OCI-LY1 (cell line): Measurements from ENCODE around the gene PCBP3.

Experiments
- H2AFZ ChIP-seq: fragments of 200-600 bp; sonication (generic), shearing (Covaris generic); 2 replicates; pipeline ENCODE4 v1.6.0; 2014; ENCODE audit warnings: antibody characterized with exemption, mild to moderate bottlenecking, low read length
- H3F3A ChIP-seq: fragments of 200-600 bp; sonication (generic), shearing (Covaris generic); 2 replicates; pipeline ENCODE4 v1.6.0; 2014; ENCODE audit warnings: mild to moderate bottlenecking, antibody characterized with exemption, low read length, moderate library complexity; ENCODE audit not compliant: insufficient read depth
- H3K27ac ChIP-seq: fragments of 200-600 bp; sonication (generic); 2 replicates; pipeline ENCODE4 v1.5.1; 2014; ENCODE audit warnings: low read length, mixed run types, mild to moderate bottlenecking, low read depth; ENCODE audit not compliant: poor library complexity, severe bottlenecking
- H3K27me3 ChIP-seq: fragments of 200-600 bp; sonication (generic); 2 replicates; pipeline ENCODE4 v1.6.0; 2014; ENCODE audit warnings: antibody characterized with exemption, mild to moderate bottlenecking, low read length, moderate library complexity; ENCODE audit not compliant: insufficient read depth
- H3K36me3 ChIP-seq: fragments of 200-600 bp; sonication (generic); 2 replicates; pipeline ENCODE4 v1.6.1; 2014; ENCODE audit warnings: mild to moderate bottlenecking, antibody characterized with exemption, low read length, moderate library complexity, mixed read lengths; ENCODE audit not compliant: insufficient read depth
- H3K4me1 ChIP-seq: fragments of 200-600 bp; sonication (generic); 2 replicates; pipeline ENCODE4 v1.5.1; 2014; ENCODE audit warnings: mild to moderate bottlenecking, low read length, moderate library complexity; ENCODE audit not compliant: insufficient read depth, severe bottlenecking
- H3K4me2 ChIP-seq: fragments of 200-600 bp; sonication (generic), shearing (Covaris generic); 2 replicates; pipeline ENCODE4 v1.6.1; 2014; ENCODE audit warnings: low read length
- H3K4me3 ChIP-seq: fragments of 200-600 bp; sonication (generic); 2 replicates; pipeline ENCODE4 v1.5.1; 2014; ENCODE audit warnings: low read length, low read depth, mild to moderate bottlenecking, mixed read lengths; ENCODE audit not compliant: poor library complexity, severe bottlenecking
- H3K79me2 ChIP-seq: fragments of 200-600 bp; shearing (Covaris generic); 2 replicates; pipeline ENCODE4 v1.6.1; 2016; ENCODE audit warnings: mixed run types, low read length, mixed read lengths; ENCODE audit not compliant: insufficient read depth
- H3K9ac ChIP-seq: fragments of 200-600 bp; sonication (generic), shearing (Covaris generic); 2 replicates; pipeline ENCODE4 v1.6.1; 2014; ENCODE audit warnings: mild to moderate bottlenecking, low read length, mixed read lengths
- H3K9me2 ChIP-seq: fragments of 200-600 bp; sonication (generic), shearing (Covaris generic); 2 replicates; pipeline ENCODE4 v1.6.1; 2014; ENCODE audit warnings: low read depth, mild to moderate bottlenecking, low read length, mixed read lengths
- H3K9me3 ChIP-seq: fragments of 200-600 bp; shearing (Covaris generic); 2 replicates; pipeline ENCODE4 v1.6.1; 2014; ENCODE audit warnings: low read length, mixed read lengths
- H4K20me1 ChIP-seq: fragments of 200-600 bp; sonication (generic), shearing (Covaris generic); 2 replicates; pipeline ENCODE4 v1.6.0; 2016; ENCODE audit warnings: mild to moderate bottlenecking, low read length; ENCODE audit not compliant: insufficient read depth
- CTCF ChIP-seq: fragments of 200-600 bp; sonication (generic), shearing (Covaris generic); IDR thresholded peaks from 2 replicates; pipeline ENCODE4 v1.5.1; 2017; ENCODE audit warnings: mild to moderate bottlenecking, antibody characterized with exemption, low read length, moderate library complexity, mixed read lengths
- EZH2 ChIP-seq: fragments of 200-600 bp; sonication (generic), shearing (Covaris generic); IDR thresholded peaks from 2 replicates; pipeline ENCODE4 v1.8.0; 2017; ENCODE audit warnings: borderline replicate concordance, mixed run types, mild to moderate bottlenecking, antibody characterized with exemption, low read length, moderate library complexity, mixed read lengths

PCBP3 gene

GRCh38 chr21:45986316-45987051 lies 343.0 kb downstream of the PCBP3 start:
- no peaks in the 10 kb centered on the region for H3K27me3 ChIP-seq
- no peaks in the 10 kb centered on the region for H3K36me3 ChIP-seq
- no peaks in the 10 kb centered on the region for H3K79me2 ChIP-seq

GRCh38 chr21:45987121-45987711 lies 343.7 kb downstream of the PCBP3 start:
- Histone ChIP-seq H3K9ac (no peak overlapping the region), H3K4me1 (no peaks in the 10 kb centered on the region), H3K9me2 (no peaks in the 10 kb centered on the region), H3K4me3 (no peak overlapping the region), H3K4me2 (no peak overlapping the region), H2AFZ (no peak overlapping the region), H3K36me3 (no peaks in the 10 kb centered on the region), H3K27me3 (no peaks in the 10 kb centered on the region), H3K79me2 (no peaks in the 10 kb centered on the region), H3F3A (no peaks in the 10 kb centered on the region), H4K20me1 (no peaks in the 10 kb centered on the region), H3K9me3 (no peaks in the 10 kb centered on the region), H3K27ac (no peak overlapping the region)
- TF ChIP-seq CTCF (no peak), EZH2 (no peak)

More at GRCh38 chr21:45986316-45987051, 343.0 kb downstream of the PCBP3 start:
- H3K9me3 ChIP-seq, result no peaks in the 10 kb centered on the region
- no peaks in the 10 kb centered on the region for H3K9me2 ChIP-seq
- no peaks in the 10 kb centered on the region for H3F3A ChIP-seq
- H2AFZ ChIP-seq, result no peak overlapping the region
- H3K4me3 ChIP-seq, result no peak overlapping the region
- H3K4me1 ChIP-seq, result no peaks in the 10 kb centered on the region
- no peak overlapping the region for H3K27ac ChIP-seq
- H3K9ac ChIP-seq, result no peak overlapping the region
- no peak for TF ChIP-seq CTCF
- no peak overlapping the region for H3K4me2 ChIP-seq
- H4K20me1 ChIP-seq, result no peaks in the 10 kb centered on the region

DNA sequence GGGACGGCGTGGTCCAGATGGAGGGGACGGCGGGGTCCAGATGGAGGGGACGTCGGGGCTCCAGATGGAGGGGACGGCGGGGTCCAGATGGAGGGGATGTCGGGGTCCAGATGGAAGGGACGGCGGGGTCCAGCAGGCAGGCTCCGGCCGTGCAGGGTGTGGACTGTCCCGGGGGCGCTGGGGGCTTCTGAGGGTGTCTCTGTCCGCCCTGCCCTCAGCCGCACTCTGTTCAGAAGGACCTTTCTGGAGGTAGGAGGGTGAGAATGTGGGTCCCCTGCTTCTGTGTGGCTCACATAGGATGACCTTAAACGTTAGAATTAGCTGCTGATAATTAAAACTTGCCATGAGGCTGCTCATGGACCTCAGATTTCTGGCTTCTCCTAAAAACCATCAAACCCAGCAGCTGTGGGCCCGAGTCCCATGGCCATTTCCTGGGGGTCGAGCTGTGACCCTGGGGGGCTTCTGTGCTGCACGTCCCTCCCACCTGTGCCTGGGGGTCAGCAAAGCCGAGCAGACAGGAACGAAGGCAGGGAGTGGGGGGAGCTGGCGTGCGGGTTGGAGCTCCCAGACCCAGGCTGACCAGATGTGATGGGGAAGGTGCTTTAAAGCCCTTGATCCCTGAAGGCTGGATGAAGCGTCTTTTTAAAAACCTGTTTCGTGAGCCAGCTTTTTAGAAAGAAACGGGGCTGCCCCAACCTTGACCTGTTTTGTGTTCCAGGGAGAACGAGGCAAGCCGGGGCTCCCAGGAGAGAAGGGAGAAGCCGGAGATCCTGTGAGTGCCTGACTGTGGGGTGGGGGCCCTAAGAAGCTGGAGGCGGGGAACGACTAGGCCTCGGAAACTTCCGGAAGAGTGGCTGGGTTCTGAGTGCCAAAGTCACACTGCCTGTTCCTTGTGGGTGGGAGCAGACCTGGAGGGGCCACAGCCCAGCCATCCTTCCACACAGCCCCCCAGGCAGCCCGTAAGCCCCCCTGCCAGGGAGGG lies 345.1 kb downstream of the PCBP3 start:
- Histone ChIP-seq H3K36me3 (no peaks in the 10 kb centered on the region), H2AFZ (no peak overlapping the region), H4K20me1 (no peaks in the 10 kb centered on the region), H3K4me1 (no peaks in the 10 kb centered on the region), H3K9me3 (no peaks in the 10 kb centered on the region), H3K27me3 (no peaks in the 10 kb centered on the region), H3K4me3 (no peak overlapping the region), H3K9ac (no peak overlapping the region), H3K79me2 (no peaks in the 10 kb centered on the region), H3K27ac (no peak overlapping the region), H3K9me2 (no peaks in the 10 kb centered on the region), H3K4me2 (no peak overlapping the region), H3F3A (no peaks in the 10 kb centered on the region)
- no peak for TF ChIP-seq EZH2
- no peak for TF ChIP-seq CTCF
